Spinal cord (tissue), 10 donors: ENCODE measurements around the gene ARMC10. TPM values are rescaled to one million over a fixed set of nuclear protein-coding genes. Genes with fewer than 3 reads are reported as not detected.
"Not testable (repeated sequence)": the region's sequence is repeated elsewhere in the genome, so short reads cannot be mapped to it uniquely, and the experiment has no call there.

Source experiments
- DNase-seq, 6 donors: peaks; one replicate each; pipeline versions ENCODE4 v3.0.0 to v3.0.0-alpha.2; 2013 to 2015; ENCODE audit warnings: low spot score in 6 of 6, low read depth in 4 of 6
- H3K27ac ChIP-seq: one replicate; pipeline ENCODE4 v1.5.1; 2013; ENCODE audit warnings: low read depth, low read length, control low read depth
- H3K27me3 ChIP-seq: one replicate; pipeline ENCODE4 v1.6.1; 2013; ENCODE audit warnings: low read length; ENCODE audit not compliant: control insufficient read depth, insufficient read depth
- H3K36me3 ChIP-seq: one replicate; pipeline ENCODE4 v1.6.1; 2013; ENCODE audit warnings: low read length; ENCODE audit not compliant: control insufficient read depth, insufficient read depth
- H3K4me1 ChIP-seq: one replicate; pipeline ENCODE4 v1.6.1; 2013; ENCODE audit warnings: low read length; ENCODE audit not compliant: control insufficient read depth, insufficient read depth
- H3K4me3 ChIP-seq: one replicate; pipeline ENCODE4 v1.5.1; 2013; ENCODE audit warnings: low read depth, low read length, control low read depth
- H3K9me3 ChIP-seq: one replicate; pipeline ENCODE4 v1.6.1; 2013; ENCODE audit warnings: low read length; ENCODE audit not compliant: control insufficient read depth, insufficient read depth
- WGBS: methylation state at CpG from one replicate; pipeline ENCODE4 v1.1.5; 2013; ENCODE audit warnings: missing lambda C conversion rate; ENCODE audit not compliant: insufficient coverage; 5-methylcytosine and 5-hydroxymethylcytosine counted together
- polyA plus RNA-seq, 2 donors: library from polyadenylated mRNA; unstranded; fragments of 120-200 nt; gene quantifications; one replicate each; pipeline ENCODE4 v1.2.1, GENCODE V29; 2013; ENCODE audit not compliant: insufficient read length in 2 of 2
- total RNA-seq, 2 donors: library from RNA; depleted of rRNA in 1 of 2; stranded (reverse); fragments of 120-200 nt in 1 of 2; fragments of >200 nt in 1 of 2; gene quantifications; one replicate each; pipeline versions ENCODE4 v1.2.3 to v1.2.4, GENCODE V29; 2013 to 2014
- donor health status: healthy.

Gene ARMC10
- total and polyA plus RNA-seq, 4 donors, result 42.2 to 52.7 (median 46.1) TPM

DNA sequence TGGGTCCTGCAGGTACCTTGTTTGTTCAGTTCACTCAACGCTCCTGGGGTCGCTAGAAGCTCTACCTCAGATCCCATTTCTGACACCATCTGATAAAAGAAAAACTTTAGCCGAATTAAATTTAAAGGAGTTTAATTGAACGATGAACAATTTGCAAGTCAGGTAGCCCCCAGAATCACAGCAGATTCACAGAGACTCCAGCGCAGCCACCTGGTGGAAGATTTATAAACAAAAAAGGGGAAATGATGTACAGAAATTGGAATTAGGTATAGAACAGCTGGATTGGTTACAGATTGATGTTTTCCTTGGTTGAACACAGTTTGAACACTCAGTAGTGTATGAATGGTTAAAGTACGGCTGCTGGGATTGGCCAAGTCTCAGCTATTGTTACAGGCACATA lies 23.4 kb upstream of the ARMC10 start:
- Histone ChIP-seq H3K4me3 (no peak overlapping the region), H3K36me3 (no peaks in the 10 kb centered on the region), H3K4me1 (no peaks in the 10 kb centered on the region), H3K27me3 (no peaks in the 10 kb centered on the region), H3K27ac (no peak overlapping the region), H3K9me3 (no peaks in the 10 kb centered on the region)
- WGBS, result 94% methylated on average over 2 of the region's 6 CpGs
- no peak for DNase-seq

DNA sequence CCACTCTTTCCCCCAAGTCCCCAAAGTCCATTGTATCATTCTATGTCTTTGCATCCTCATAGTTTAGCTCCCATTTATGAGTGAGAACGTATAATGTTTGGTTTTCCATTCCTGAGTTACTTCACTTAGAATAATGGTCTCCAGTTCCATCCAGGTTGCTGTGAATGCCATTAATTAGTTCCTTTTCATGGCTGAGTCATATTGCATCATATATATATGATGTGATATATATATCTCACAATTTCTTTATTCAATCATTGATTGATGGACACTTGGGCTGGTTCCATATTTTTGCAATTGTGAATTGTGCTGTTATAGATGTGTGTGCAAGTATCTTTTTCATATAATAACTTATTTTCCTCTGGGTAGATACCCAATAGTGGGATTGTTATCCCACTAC lies 18.9 kb upstream of the ARMC10 start:
- H3K27me3 ChIP-seq, H3K4me1 ChIP-seq, H3K4me3 ChIP-seq, DNase-seq, H3K9me3 ChIP-seq, H3K27ac ChIP-seq, H3K36me3 ChIP-seq: not testable (repeated sequence)
- no CpG with 5 or more reads among the region's 1 CpG for WGBS

DNA sequence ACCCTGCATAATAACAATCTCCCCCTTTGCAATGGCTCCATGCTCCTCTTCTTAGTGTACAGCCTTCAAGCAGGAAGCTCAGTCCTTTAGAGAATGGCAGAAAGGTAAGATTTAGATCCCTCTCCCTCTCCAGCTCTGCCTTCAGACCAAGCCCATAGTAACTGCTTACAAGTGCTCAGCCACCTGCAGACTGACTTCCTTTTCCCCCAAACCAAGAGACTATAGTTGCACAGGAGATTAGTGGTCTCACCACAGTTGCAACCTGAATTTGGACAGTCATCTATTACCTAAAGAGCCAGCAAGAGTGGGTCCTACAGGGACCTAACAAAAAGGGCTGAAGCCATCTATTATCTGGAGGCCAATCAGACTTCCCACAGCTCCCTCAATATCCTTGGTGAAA lies 16.8 kb upstream of the ARMC10 start:
- DNase-seq, result no peak
- Histone ChIP-seq H3K27ac (no peak overlapping the region), H3K36me3 (no peaks in the 10 kb centered on the region)

DNA sequence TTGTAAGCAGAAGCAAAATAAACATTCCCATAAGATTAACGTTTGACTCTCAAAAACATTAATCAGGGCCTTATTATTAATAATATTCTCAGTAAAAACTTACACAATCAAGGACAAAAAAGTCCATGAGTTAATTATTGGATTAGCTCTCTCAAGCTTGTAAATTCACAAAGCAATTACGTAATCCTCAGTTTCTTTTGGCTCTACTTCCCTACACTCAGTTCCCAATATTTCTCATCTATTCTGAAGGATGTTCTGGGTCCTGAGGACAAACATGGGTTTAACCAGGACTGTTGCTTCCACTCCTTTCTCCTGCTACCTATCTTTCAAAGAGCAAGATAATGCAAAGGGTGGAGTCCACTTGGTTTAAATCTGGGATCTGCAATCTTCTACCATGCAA lies 15.5 kb upstream of the ARMC10 start:
- Histone ChIP-seq H3K4me1 (no peaks in the 10 kb centered on the region), H3K27ac (no peak overlapping the region), H3K9me3 (no peaks in the 10 kb centered on the region), H3K4me3 (no peak overlapping the region), H3K36me3 (no peaks in the 10 kb centered on the region), H3K27me3 (no peaks in the 10 kb centered on the region)
- DNase-seq, result no peak
- 83% methylated on average over 1 of the region's 2 CpGs for WGBS

More for the DNA sequence above, 16.8 kb upstream of the ARMC10 start:
- Histone ChIP-seq H3K27me3 (no peaks in the 10 kb centered on the region), H3K9me3 (no peaks in the 10 kb centered on the region), H3K4me1 (no peaks in the 10 kb centered on the region), H3K4me3 (no peak overlapping the region)

DNA sequence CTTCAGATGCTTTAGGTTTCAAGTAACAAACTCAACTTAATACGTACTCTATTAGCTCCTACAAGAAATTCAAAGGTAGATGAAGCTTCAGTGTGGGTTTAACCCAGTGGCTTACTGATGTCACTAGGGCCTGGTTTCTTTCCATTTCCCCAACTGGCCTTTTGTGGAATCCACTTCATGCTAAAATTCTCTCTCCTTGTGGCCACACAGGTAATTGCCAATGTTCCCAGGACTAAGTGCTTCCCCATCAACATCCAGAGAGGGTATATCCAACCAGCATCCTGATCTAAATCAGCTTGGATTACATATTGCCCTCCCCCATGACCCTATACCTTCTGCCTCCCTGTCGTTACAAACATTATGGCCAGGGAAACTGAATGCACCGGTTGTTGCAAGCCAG lies 11.0 kb upstream of the ARMC10 start:
- no peak for DNase-seq
- no peaks in the 10 kb centered on the region for H3K4me1 ChIP-seq
- H3K27ac ChIP-seq, result no peak overlapping the region
- no peaks in the 10 kb centered on the region for H3K27me3 ChIP-seq
- peaks cover 2% of the 10 kb centered on the region for H3K36me3 ChIP-seq
- no peaks in the 10 kb centered on the region for H3K9me3 ChIP-seq
- 100% methylated on average over 1 of the region's 3 CpGs for WGBS
- H3K4me3 ChIP-seq, result no peak overlapping the region

DNA sequence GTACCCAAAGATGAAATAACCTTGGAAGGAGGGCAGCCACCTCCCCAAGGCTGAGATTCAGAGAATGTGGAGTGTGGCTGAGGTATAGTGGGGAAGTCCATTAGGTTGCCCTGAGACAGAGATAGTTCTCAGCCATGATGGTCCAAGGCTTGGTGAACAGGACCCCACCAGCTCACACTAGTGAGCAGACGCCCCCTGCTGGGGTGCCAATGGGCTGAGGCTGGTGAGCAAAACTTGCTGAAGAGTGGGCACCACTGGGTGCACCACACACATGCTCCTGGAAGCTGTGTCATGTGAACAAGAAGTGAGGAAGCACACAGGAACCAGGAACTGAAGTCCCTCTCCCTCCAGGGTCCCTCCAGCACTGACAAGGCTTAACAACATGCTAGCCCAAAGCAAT lies 9.3 kb upstream of the ARMC10 start:
- DNase-seq, result peak in 3 of 6 donors; percentile 2 to 23 (median 6)
- H3K27ac ChIP-seq, result no peak overlapping the region
- peaks cover 5% of the 10 kb centered on the region for H3K36me3 ChIP-seq
- no peaks in the 10 kb centered on the region for H3K9me3 ChIP-seq
- no peaks in the 10 kb centered on the region for H3K27me3 ChIP-seq
- H3K4me1 ChIP-seq, result no peaks in the 10 kb centered on the region
- H3K4me3 ChIP-seq, result no peak overlapping the region
- WGBS, result 13% methylated on average over 1 of the region's 1 CpG

DNA sequence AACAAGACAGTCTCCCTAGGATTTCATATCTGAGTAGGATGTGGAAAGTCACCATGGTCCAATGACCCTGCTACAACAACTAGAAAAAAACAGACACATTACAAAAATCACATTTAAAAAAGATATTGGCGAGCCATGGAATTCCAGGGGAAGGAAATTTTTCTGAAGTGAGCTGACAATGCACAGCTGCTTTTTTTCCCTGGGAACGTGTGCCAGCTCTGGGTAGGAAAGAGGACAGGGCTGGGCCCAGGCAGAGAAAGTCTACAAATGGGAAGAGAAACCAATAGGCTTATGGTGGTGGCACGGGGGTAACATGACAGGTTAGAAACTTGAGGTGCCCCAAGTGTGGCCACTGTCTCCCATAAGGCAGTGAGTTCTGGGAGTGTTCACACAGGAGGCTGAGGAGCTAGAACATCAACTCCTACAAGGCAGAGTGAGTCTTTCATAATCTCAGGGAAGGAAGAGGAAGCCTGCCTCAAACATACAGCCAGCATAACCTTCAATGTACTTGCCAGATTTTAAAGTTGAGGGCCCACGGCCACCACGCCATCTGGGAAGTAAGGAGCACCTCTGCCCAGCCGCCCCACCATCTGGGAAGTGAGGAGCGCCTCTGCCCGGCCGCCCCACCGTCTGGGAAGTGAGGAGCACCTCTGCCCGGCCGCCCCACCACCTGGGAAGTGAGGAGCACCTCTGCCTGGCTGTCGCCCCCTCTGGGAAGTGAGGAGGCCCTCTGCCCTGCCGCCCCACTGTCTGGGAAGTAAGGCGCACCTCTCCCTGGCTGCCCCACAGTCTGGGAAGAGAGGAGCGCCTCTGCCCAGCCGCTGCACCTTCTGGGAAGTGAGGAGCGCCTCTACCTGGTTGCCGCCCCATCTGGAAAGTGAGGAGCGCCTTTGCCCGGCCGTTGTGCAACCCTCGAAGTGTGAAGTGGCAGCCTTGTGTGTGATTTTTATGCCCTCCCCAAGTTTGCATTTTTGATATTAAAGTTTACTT lies 6.2 kb upstream of the ARMC10 start:
- Histone ChIP-seq H3K36me3 (peaks cover 5% of the 10 kb centered on the region), H3K4me1 (no peaks in the 10 kb centered on the region), H3K4me3 (no peak overlapping the region), H3K9me3 (no peaks in the 10 kb centered on the region), H3K27me3 (no peaks in the 10 kb centered on the region), H3K27ac (no peak overlapping the region)
- no peak for DNase-seq
- whole genome bisulfite sequencing, result 94% methylated on average over 19 of the region's 23 CpGs

DNA sequence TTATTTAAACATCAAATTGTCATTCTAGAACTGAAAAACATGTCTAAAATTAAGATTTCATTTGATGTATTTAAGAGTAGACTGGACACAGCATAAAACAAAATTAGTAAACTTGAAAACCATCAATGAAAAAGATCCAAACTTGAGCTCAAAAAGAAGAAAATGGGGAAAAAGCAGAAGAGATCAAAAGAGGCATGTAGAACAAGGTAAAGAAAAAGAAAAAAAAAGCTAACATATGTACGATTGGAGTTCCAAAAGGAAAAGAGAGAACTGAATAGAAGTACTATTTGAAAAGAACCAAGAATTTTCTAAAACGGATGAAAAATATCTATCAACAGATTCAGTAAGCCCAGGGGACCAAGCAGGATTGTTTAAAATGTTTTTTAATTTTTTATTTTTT lies 3.9 kb upstream of the ARMC10 start:
- Histone ChIP-seq H3K27me3 (no peaks in the 10 kb centered on the region), H3K9me3 (no peaks in the 10 kb centered on the region), H3K4me1 (peaks cover 3% of the 10 kb centered on the region), H3K36me3 (peaks cover 5% of the 10 kb centered on the region), H3K27ac (no peak overlapping the region), H3K4me3 (no peak overlapping the region)
- WGBS, result no CpG with 5 or more reads among the region's 2 CpGs
- DNase-seq, result no peak

DNA sequence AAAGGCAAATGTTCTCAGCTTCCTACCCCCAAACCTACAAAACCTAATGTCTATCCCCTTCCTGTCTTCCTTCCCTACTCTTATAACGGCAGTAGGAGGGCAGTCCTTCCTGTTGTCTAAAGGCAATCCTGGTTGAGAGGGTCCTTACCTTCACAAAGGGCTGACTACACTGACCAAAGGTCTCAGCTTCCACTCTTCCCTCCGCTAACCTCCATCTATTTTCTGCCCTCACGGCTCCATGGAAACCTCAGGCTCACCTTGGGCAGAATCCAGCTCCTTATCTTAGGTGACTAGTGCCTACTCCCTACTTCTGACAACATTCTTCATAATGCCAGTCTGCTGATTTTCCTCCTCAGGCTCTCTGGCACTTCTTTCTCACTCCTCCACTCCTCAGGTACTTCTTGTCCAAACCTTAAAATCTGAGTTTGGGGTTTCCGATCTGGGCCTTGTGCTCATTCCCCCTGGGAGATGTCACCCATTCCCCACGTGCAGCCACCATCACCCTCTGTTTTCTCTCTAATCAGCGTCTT lies 886 bp upstream of the ARMC10 start:
- peak overlapping the region; percentile 92 for H3K4me3 ChIP-seq
- 6% methylated on average over 6 of the region's 6 CpGs for WGBS
- no peaks in the 10 kb centered on the region for H3K9me3 ChIP-seq
- peak overlapping the region; percentile 85 for H3K27ac ChIP-seq
- H3K4me1 ChIP-seq, result peaks cover 11% of the 10 kb centered on the region
- H3K36me3 ChIP-seq, result peaks cover 5% of the 10 kb centered on the region
- no peaks in the 10 kb centered on the region for H3K27me3 ChIP-seq
- peak in 1 of 6 donors; percentile 6 for DNase-seq
